HT-29 (cell line): ENCODE measurements around the gene EDIL3. TPM values are rescaled to one million over a fixed set of nuclear protein-coding genes. Genes with fewer than 3 reads are reported as not detected.

ENCODE experiments used
- DNase-seq: peaks from one replicate; pipeline ENCODE4 v3.0.0-alpha.2; 2015; ENCODE audit warnings: low spot score
- total RNA-seq: library from RNA; depleted of rRNA; stranded (reverse); fragments of >200 nt; shearing (Covaris generic); gene quantifications from 2 replicates; pipeline ENCODE4 v1.2.3, GENCODE V29; 2014; rRNA removed

The EDIL3 gene
- not detected in 2 replicates for total RNA-seq

- no peak for DNase-seq
Measured at GRCh38 chr5:84384604-84385575, at the start of gene EDIL3. Gene EDIL3 (minus strand): TSS chr5:84384880. CDS start chr5:84384374, 506 bp downstream.

- no peak for DNase-seq
Measured at GRCh38 chr5:84433461-84433860, 48.8 kb upstream of the EDIL3 start.

GRCh38 chr5:84430863-84431663, 46.4 kb upstream of the EDIL3 start:
- no peak for DNase-seq

GRCh38 chr5:84430079-84430478, 45.4 kb upstream of the EDIL3 start:
- no peak for DNase-seq

GRCh38 chr5:84425365-84425881, 40.7 kb upstream of the EDIL3 start:
- no peak for DNase-seq

- DNase-seq = no peak
Measured at GRCh38 chr5:84419742-84420141, 35.1 kb upstream of the EDIL3 start.

- no peak for DNase-seq
Measured at GRCh38 chr5:84411832-84412605, 27.3 kb upstream of the EDIL3 start.

- no peak for DNase-seq
Measured at GRCh38 chr5:84406111-84406510, 21.4 kb upstream of the EDIL3 start.

- DNase-seq = no peak
Measured at GRCh38 chr5:84403773-84404172, 19.1 kb upstream of the EDIL3 start.

GRCh38 chr5:84397385-84397784, 12.7 kb upstream of the EDIL3 start:
- no peak for DNase-seq

- DNase-seq = no peak
Measured at GRCh38 chr5:84393969-84394368, 9.3 kb upstream of the EDIL3 start.

GRCh38 chr5:84392836-84393235, 8.2 kb upstream of the EDIL3 start:
- DNase-seq = no peak

- DNase-seq = no peak
Measured at GRCh38 chr5:84385705-84386104, 1.0 kb upstream of the EDIL3 start.

GRCh38 chr5:84383816-84384603, 670 bp downstream of the EDIL3 start:
- no peak for DNase-seq

- no peak for DNase-seq
Measured at GRCh38 chr5:84383296-84383815, 1.3 kb downstream of the EDIL3 start.

GRCh38 chr5:84382363-84383295, 2.1 kb downstream of the EDIL3 start:
- DNase-seq = no peak

- DNase-seq = no peak
Measured at GRCh38 chr5:84381502-84382362, 2.9 kb downstream of the EDIL3 start.

GRCh38 chr5:84379749-84380148, 4.9 kb downstream of the EDIL3 start:
- DNase-seq = no peak
